Ascending aorta (tissue), 2 donors: ENCODE results near the gene OBSL1. TPM values are rescaled to one million over a fixed set of nuclear protein-coding genes. Genes with fewer than 3 reads are reported as not detected.
A peak's percentile ranks its signal among the peaks of the same experiment; 100 is the strongest.

Experiments used
- DNase-seq, 2 donors: peaks; one replicate each; pipeline ENCODE4 v3.0.0-alpha.2; 2019; ENCODE audit warnings: low spot score in 2 of 2
- H3K27ac ChIP-seq, 2 donors: fragments of 200-600 bp; sonication (generic); one replicate each; pipeline ENCODE4 v1.5.1; 2016 to 2017; ENCODE audit warnings: mild to moderate bottlenecking in 1 of 2
- H3K27me3 ChIP-seq: fragments of 200-600 bp; sonication (generic); one replicate; pipeline ENCODE4 v1.5.1; 2017
- H3K36me3 ChIP-seq, 2 donors: fragments of 200-600 bp; sonication (generic); one replicate each; pipeline ENCODE4 v1.5.1; 2016
- H3K4me1 ChIP-seq, 2 donors: fragments of 200-600 bp; sonication (generic); one replicate each; pipeline ENCODE4 v1.5.1; 2016 to 2017; ENCODE audit warnings: mild to moderate bottlenecking in 1 of 2
- H3K4me3 ChIP-seq, 2 donors: fragments of 200-600 bp; sonication (generic); one replicate each; pipeline ENCODE4 v1.5.1; 2016 to 2017; ENCODE audit warnings: mild to moderate bottlenecking in 1 of 2
- H3K9me3 ChIP-seq, 2 donors: fragments of 200-600 bp; sonication (generic); one replicate each; pipeline ENCODE4 v1.5.1; 2016
- intact Hi-C: fragments of 100-400 bp; cut with DNase I; formaldehyde crosslinking; loops from one replicate; pipeline ENCODE4 v1.15.1; 2023
- total RNA-seq: library from RNA; depleted of rRNA; stranded (reverse); fragments of >200 nt; gene quantifications from one replicate; pipeline ENCODE4 v1.1.0, GENCODE V29; 2016
- TF ChIP-seq, protein P1 (sequence below), 3 experiments: fragments of 200-600 bp in 2 of 3; fragments of 450-650 bp in 1 of 3; sonication (generic) in 2 of 3; IDR thresholded peaks; one replicate each; pipeline ENCODE4 v1.5.1; 2016 to 2019; ENCODE audit warnings: antibody characterized with exemption in 3 of 3, mild to moderate bottlenecking in 1 of 3, moderate library complexity in 1 of 3

Gene OBSL1
- total RNA-seq, 1 donor from 2014 or later: 151 TPM

DNA sequence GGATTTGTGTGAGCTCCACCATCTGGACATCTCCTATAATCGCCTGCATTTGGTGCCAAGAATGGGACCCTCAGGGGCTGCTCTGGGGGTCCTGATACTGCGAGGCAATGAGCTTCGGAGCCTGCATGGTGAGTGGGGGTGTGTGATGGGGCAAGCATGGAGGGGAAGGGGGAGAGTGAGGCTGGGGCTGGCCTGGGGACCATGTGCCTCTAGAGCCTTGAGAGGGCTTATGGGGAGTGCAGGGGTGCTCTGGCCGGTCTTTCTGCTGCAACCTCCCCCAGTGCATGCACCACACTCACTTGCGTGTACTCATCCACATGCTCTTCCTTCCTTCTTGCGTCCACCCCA, 34.2 kb upstream of the OBSL1 start:
- Histone ChIP-seq H3K9me3 (no peaks in the 10 kb centered on the region), H3K27me3 (no peaks in the 10 kb centered on the region), H3K27ac (no peak overlapping the region), H3K4me1 (no peaks in the 10 kb centered on the region), H3K36me3 (peaks cover 66 to 86% of the 10 kb centered on the region in 2 donors), H3K4me3 (no peak overlapping the region)
- no peak for DNase-seq
- TF ChIP-seq, protein P1, sequence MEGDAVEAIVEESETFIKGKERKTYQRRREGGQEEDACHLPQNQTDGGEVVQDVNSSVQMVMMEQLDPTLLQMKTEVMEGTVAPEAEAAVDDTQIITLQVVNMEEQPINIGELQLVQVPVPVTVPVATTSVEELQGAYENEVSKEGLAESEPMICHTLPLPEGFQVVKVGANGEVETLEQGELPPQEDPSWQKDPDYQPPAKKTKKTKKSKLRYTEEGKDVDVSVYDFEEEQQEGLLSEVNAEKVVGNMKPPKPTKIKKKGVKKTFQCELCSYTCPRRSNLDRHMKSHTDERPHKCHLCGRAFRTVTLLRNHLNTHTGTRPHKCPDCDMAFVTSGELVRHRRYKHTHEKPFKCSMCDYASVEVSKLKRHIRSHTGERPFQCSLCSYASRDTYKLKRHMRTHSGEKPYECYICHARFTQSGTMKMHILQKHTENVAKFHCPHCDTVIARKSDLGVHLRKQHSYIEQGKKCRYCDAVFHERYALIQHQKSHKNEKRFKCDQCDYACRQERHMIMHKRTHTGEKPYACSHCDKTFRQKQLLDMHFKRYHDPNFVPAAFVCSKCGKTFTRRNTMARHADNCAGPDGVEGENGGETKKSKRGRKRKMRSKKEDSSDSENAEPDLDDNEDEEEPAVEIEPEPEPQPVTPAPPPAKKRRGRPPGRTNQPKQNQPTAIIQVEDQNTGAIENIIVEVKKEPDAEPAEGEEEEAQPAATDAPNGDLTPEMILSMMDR (IDR thresholded peaks at IDR 0.05): no peak
- intact Hi-C loops: no loop called here

DNA sequence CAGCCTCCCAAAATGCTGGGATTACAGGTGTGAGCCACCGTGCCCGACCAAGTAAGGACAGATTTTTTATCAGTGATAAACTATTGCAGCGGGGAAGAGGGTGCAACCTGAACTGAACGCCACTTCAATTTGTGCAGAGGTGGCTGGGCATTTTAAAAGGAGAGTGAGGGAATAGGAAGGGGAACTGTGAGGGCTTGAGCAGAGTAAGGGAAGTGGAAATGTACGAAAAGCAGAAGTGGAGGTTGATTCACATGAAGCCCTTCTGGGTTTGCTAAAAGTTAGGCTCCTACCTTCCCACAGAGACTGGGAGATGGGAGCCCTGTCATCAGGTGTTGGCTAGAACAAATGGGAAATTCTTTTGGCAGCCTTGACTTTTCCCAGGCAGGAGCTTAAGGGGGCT, 32.4 kb upstream of the OBSL1 start:
- intact Hi-C loops: no loop called here
- TF ChIP-seq, protein P1 (IDR thresholded peaks at IDR 0.05): no peak
- peaks cover 56 to 73% of the 10 kb centered on the region in 2 donors for H3K36me3 ChIP-seq
- DNase-seq: no peak
- H3K4me1 ChIP-seq: no peaks in the 10 kb centered on the region
- H3K9me3 ChIP-seq: no peaks in the 10 kb centered on the region
- no peak overlapping the region for H3K4me3 ChIP-seq
- no peak overlapping the region for H3K27ac ChIP-seq
- H3K27me3 ChIP-seq: no peaks in the 10 kb centered on the region

DNA sequence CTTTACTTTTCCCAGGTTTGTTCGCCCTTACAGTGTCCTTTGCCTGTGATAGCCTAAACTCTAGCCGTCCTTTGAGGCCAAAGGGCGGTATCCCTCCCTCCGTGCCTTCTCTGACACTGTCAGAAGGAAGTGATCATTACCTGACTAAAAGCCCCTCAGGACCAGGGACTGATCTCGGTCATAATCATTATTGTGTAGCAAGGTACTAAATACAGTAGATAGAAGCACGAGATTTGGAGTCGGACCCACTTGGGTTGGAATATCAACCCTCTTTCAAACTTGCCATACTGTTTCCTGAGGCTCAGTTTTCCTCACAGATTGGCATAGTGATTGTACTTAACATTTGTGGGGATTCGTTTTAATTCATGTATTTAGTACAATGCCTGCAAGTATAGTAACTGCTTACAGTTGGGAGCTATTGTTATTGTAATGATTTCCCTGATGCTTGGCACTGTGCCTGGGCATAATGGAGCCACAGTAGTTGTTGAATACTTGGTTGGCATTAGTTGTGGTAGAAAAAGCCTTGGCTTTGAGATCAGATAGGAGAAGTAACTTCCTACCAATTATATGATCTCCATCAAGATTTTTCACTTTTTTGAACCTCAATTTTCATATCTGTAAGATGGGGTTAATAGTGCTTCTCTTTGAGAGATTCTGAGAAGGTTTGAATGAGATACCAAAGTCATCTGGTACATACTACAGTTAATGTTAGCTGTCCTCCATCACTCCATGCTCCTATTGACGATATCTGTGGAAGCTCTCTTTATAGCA, 27.2 kb upstream of the OBSL1 start:
- Histone ChIP-seq H3K27me3 (no peaks in the 10 kb centered on the region), H3K27ac (peak overlapping the region; percentile 88), H3K4me3 (peak overlapping the region; percentile 70 to 73), H3K36me3 (peaks cover 22 to 23% of the 10 kb centered on the region in 2 donors), H3K4me1 (peaks cover 0 to 9% of the 10 kb centered on the region in 2 donors), H3K9me3 (no peaks in the 10 kb centered on the region)
- DNase-seq: no peak
- intact Hi-C loops: loop anchor here (1.0 to 5.0 kb wide), 3 partner anchors 44 to 211 kb away; partner anchors contain the start of gene DNPEP
- TF ChIP-seq, protein P1 (IDR thresholded peaks at IDR 0.05): no peak

DNA sequence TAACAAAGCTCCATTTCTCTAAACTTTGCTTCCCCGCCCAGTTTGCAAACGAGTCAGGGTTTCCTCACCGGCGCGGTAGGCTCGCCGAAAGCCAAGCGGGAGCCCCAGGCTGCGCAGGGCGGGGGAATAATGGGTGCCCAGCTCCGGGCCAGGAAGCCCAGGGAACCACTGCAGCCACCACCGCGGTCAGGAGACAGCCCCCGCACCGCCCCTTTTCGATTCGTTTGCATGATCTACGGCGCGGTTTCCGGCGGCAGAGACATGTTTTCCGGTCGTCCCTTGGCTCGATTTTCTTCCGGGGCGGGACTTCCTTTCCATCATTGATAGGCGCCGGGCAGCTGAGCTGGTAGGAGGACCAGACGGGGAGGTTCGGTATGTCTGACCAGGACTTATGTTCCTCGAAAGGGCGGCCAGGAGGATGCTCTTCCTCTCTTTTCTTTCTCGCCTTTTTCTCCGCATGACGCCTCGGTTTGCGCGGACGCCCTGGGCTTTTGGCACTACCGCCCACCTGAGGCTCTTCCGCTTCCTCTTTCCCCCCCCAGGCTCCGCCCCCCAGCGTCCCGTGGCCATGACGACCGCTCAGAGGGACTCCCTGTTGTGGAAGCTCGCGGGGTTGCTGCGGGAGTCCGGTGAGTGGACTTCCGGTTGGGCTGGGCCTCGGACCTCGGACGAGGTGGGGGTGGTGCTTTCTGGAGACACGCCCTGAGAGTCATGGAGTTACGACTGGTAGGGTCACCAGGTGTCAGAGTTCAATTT, 26.4 kb upstream of the OBSL1 start, which contains the start of gene STK11IP:
Gene STK11IP, plus strand, starts transcription at position 306 of the 756 bp plus-strand sequence. Its CDS starts 263 bp downstream, at position 569.
- Histone ChIP-seq H3K4me3 (peak within 1 kb of the TSS; percentile 70 to 73), H3K9me3 (no peaks in the 10 kb centered on the region), H3K4me1 (peaks cover 0 to 9% of the 10 kb centered on the region in 2 donors), H3K27ac (peak within 1 kb of the TSS; percentile 88), H3K36me3 (peaks cover 17 to 18% of the 10 kb centered on the region in 2 donors), H3K27me3 (no peaks in the 10 kb centered on the region)
- TF ChIP-seq, protein P1 (IDR thresholded peaks at IDR 0.05): no peak
- DNase-seq: peak; percentile 86 to 99
- intact Hi-C loops: loop anchor here (1.0 to 5.0 kb wide), 6 partner anchors 26 to 210 kb away; partner anchors contain the start of genes CHPF, DNPEP and OBSL1

DNA sequence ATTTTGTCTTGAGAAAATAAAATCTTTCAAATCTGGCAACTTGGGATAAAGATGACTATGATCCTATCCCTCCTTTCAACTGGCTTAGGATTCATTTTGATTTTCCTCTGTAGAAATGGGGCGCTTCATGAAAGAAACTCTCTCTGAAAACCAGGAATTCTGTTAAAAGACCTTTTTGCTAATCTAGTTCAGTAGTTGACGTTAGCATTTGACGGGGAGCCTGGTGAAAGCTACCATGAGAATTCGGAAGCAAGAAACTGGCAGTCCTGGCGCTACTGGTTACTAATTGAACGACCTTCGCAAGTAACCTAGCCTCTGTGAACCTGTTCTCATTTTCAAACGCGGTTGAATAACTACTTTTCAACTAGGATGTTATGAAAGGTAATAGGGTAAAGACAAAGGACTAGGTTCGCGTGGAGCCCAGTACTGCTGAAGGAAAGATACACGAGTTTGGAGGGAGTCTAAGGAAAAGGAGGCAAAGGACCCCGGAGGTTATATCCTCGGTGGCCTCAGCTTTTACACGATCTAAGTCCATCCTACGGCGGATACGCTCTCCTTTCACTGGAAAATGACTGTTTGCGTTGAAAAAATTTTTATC, 25.7 kb upstream of the OBSL1 start:
- Histone ChIP-seq H3K27me3 (no peaks in the 10 kb centered on the region), H3K27ac (peak overlapping the region; percentile 88), H3K4me3 (peak overlapping the region; percentile 70 to 73), H3K9me3 (no peaks in the 10 kb centered on the region), H3K36me3 (peaks cover 11% of the 10 kb centered on the region in 2 donors), H3K4me1 (peaks cover 0 to 9% of the 10 kb centered on the region in 2 donors)
- DNase-seq: no peak
- intact Hi-C loops: loop anchor here (1.0 to 5.0 kb wide), 4 partner anchors 26 to 210 kb away; partner anchors contain the start of genes CHPF, DNPEP and OBSL1
- TF ChIP-seq, protein P1 (IDR thresholded peaks at IDR 0.05): no peak
